Right ventricle myocardium inferior (tissue), 1 donor: ENCODE results near the gene DPF1. TPM values are rescaled to one million over a fixed set of nuclear protein-coding genes. Genes with fewer than 3 reads are reported as not detected.
A peak's percentile ranks its signal among the peaks of the same experiment; 100 is the strongest.

ENCODE experiments used
- ATAC-seq: fragments of 200-7000 bp; cut with Tn5 transposase; one replicate; pipeline ENCODE4 v1.9.1; 2020; ENCODE audit warnings: mild to moderate bottlenecking, moderate library complexity
- DNase-seq: peaks from one replicate; pipeline ENCODE4 v3.0.0; 2021; ENCODE audit errors: missing footprints
- intact Hi-C: fragments of 100-400 bp; cut with DNase I; formaldehyde crosslinking; loops from one replicate; pipeline ENCODE4 v1.11.0; 2022
- total RNA-seq: library from RNA; stranded (reverse); fragmentation: NEBNext Ultra II Directional; extraction: Animal tissue kit (Norgen Biotek cat#: 25700); gene quantifications from one replicate; pipeline ENCODE4 v1.2.1, GENCODE V29; 2021
- donor health status: DM: no; HTN: yes; CAD: no; lungs with severe emphysema.

The DPF1 gene
- total RNA-seq, 1 donor from 2014 or later = 0.11 TPM

GRCh38 chr19:38184815-38185214 lies 39.2 kb downstream of the DPF1 start:
- ATAC-seq (peak; percentile 35), DNase-seq (no peak)
- intact Hi-C loops = loop anchor here (2.0 kb wide), 1 partner anchor 24 kb away; no protein-coding TSS in a partner anchor

DNA sequence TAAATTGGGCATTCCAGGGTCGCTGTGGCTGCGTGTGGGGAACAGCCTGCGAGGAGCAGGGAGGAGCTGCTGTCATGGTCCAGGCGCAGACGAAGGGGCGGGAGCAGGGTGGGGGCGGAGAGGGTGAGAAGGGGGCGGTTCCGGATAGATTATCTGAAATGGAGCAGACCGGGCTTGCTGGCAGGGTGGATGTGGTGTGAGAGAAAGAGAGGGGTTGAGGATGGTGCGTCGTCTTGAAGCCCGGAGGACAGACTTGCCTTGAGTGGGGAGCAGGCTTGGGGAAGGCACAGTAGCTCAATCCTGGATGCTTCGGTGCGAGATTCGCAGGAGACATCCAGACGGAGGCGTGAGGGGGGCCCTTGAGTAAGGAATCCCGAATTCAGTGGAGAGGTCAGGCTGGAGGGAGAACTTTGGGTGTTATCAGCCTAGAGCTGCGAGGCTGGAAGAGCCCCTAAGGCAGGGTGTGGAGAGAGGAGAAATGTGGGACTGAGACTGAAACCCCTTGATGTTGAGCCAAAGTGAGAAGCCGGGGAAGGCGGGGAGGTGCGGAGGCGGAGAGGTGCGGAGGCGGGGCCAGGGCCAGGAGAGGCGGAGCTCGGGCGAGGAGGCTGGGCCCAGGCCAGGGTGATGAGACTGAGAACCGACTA lies 40.6 kb downstream of the DPF1 start:
- intact Hi-C loops = no loop called here
- peak; percentile 75 for ATAC-seq
- no peak for DNase-seq

DNA sequence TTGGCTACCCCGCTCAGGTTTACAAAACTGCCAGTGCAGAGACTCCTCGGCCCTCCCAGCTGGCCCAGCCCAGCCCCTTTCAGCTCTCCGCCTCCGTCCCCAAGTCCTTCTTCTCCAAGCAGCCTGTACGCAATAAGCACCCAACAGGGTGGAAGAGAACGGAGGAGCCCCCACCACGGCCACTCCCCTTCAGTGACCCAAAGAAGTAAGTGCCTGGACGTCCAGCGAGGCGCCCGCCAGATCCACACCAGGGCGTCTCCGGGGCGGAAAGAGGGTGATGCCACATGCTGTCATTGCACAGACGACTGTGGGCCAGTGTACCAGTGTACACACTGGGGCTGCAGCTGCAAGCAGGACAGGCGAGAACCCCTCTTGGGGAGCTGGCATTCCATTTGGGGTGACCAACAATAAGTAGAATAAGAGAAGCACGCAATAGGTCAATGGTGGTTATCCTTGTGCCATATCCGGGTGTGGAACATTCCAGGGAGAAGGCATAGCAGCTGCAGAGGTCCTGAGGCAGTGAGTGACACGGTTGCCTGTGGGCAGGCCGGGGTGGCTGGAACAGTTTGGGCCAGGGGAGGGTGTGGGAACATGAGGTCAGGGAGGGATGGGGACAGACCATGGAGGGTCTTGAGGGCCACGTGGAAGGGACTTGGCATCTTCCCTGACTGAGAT lies 41.3 kb downstream of the DPF1 start:
- DNase-seq = no peak
- no peak for ATAC-seq
- intact Hi-C loops = no loop called here

- DNase-seq (no peak), ATAC-seq (no peak)
- intact Hi-C loops = no loop called here
Observed at GRCh38 chr19:38180071-38180470, 44.0 kb downstream of the DPF1 start.

DNA sequence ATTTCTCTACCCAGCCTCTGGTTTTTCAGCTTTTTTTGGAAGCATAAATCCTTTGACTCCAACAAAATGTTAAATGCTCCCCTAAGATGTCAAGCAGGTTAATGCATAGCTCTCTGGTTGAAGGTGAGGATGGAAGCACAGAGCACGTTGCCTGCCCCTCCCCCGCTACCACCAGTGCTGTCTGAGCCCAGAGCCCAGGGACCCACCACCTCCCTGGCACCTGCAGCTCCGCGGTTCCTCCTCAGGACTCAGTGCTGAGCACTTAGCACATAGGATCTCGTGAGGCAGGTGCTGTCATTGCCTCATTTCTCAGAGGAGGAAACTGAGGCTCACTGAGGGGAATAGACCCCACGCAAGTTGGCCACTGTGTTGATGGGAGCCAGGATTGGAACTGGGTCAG lies 48.6 kb downstream of the DPF1 start:
- DNase-seq (no peak), ATAC-seq (no peak)
- intact Hi-C loops = loop anchor here (10.0 kb wide), 1 partner anchor 81 kb away; no protein-coding TSS in a partner anchor

DNA sequence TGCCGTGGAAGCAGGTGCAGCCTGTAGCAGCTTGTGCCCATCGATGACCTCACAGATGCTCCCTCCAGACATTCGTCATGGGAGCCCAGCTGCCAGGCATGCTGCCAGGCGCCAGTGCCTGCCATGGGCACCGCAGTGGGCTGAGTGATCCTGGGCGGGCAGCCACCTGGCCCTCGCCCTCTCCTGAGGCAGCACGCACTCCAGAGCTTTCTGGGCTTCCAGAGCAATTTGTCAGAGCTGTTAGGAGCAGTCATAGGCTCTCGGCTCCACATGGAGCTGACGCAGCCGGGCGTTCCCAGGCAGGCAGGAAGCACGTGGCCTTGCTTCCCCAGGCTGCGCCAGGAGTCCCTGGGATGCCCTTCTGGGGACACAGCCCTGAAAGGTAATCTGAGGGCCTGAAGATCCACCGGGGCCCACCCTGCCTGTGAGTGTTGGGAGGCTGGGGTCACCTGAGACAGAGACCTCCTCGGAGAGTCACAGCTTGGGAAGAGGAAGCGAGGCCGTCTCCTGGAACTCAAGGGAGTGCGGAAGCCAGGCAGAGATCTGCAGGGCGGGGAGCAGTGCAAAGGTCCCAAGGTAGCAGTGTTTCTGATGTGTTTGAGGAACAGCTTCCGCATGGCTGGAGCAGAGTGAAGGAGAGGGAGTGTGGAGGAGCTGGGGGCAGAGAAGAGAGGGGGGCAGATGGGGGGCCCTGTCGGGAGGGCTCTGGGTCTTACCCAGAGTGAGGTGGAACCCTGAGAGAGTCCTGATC lies 50.6 kb downstream of the DPF1 start:
- ATAC-seq (peak; percentile 96), DNase-seq (peak; percentile 81)
- intact Hi-C loops = loop anchor here (10.0 kb wide), 1 partner anchor 79 kb away; no protein-coding TSS in a partner anchor

GRCh38 chr19:38172001-38172400 lies 52.0 kb downstream of the DPF1 start:
- DNase-seq (no peak), ATAC-seq (no peak)
- intact Hi-C loops = loop anchor here (10.0 kb wide), 1 partner anchor 77 kb away; no protein-coding TSS in a partner anchor

DNA sequence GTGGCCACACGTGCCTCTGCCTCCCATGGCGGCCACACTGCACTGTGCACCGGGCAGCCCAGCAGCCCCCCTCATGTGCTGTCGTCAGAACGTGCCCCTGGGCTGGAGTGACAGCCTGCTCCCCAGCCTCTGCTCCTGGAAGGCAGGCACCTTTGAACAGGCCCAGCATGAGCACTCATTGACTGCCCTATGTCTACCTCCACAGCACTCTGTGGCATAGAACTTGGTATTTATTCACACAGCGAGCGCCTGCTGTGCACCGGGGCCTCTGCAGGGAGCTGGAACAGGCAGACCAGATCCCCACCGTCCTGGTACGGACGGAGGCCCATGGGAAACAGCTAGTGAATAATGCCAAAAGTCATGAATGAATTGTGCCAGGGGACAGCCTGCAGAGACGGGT lies 53.7 kb downstream of the DPF1 start:
- ATAC-seq (no peak), DNase-seq (no peak)
- intact Hi-C loops = loop anchor here (10.0 kb wide), 1 partner anchor 76 kb away; no protein-coding TSS in a partner anchor

DNA sequence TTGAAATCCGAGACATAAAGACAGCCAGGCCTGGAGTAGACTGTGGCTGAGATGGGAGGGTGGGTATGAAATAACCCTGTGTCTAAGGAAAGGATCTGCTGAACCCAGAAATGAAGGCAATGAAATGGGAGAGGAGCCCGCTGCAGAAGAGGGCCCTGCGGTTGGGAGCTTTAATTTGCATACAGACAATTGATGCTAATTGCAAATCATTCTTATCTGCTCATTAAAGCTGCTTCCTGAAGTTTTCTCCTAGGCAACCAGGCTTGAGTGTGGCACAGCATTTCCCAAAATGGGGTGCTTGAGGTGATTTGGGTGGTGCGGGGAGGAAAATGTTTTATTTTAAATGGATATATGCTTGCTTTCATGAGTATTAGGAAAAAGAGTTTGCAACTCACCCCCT lies 55.4 kb downstream of the DPF1 start:
- intact Hi-C loops = no loop called here
- no peak for DNase-seq
- no peak for ATAC-seq

- DNase-seq (no peak), ATAC-seq (no peak)
- intact Hi-C loops = no loop called here
Observed at GRCh38 chr19:38165335-38165734, 58.7 kb downstream of the DPF1 start.

DNA sequence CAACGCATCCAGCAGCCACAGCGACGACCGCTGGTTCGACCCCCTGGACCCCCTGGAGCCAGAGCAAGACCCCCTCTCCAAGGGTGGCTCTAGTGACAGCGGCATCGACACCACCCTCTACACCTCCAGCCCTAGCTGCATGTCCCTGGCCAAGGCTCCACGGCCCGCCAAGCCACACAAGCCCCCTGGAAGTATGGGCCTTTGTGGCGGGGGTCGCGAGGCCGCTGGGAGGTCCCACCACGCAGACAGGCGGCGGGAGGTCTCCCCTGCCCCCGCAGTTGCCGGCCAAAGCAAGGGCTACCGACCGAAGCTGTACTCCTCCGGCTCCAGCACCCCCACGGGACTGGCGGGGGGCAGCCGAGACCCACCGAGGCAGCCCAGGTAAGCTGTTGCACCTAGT lies 59.5 kb downstream of the DPF1 start:
- intact Hi-C loops = no loop called here
- no peak for DNase-seq
- ATAC-seq = no peak

DNA sequence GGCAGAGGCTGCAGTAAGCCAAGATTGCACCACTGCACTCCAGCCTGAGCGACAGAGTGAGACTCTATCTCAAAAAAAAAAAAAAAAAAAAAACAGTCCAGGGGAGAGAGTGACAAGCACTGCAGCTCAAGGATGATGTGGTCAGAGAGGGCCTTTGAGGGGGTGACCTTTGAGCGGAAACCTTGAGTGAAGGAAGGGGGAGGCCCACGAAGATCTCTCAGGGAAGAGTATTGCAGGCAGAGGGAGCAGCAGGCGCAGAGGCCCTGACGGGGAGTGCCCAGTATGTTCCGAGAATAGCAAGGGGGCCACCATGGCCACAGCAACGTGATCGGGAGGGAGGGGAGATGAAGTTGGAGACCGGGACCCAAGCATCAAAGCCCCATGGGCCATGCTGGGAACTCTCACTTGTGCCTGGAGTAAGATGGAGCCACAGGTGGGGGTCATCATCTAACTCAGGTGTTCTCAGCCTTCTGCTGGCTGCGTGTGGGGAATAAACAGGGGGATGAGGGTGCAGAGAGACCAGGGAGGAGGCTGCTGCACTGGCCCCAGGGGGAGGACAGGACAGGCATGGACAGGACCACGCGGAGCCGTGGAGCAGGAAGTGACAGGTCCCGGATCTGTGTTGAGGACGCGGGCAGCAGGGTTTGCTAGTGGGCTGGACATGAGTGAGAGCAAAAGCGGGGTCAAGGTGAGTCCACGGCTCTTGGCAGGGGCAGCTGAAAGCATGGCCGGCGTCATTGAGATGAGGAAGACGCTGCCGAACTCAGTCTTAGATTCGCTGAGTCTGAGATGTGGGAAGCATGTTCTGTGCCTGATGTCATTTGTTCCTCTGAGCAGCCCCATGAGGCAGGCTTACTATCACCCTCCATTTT lies 60.4 kb downstream of the DPF1 start:
- DNase-seq = no peak
- ATAC-seq = no peak
- intact Hi-C loops = no loop called here

- no peak for DNase-seq
- intact Hi-C loops = no loop called here
- ATAC-seq = no peak
Observed at GRCh38 chr19:38162632-38163031, 61.4 kb downstream of the DPF1 start.

DNA sequence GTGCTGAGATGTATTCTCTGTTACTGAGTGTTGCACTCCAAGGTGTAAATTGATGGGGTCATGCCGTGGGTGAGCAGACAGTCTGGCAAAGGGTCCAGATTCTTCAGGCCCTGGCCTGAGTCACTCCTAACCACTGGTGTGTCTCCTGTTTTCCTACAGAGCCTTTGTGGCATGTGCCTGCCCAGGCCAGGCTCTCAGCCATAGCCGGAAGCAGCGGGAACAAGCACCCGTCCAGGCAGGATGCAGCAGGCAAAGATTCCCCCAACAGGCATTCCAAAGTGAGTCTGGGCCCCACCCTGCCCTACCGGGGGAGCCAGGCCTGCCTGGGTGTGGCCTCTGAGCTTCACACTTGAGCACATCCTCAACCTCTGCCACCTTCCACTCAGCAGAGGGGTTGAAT lies 61.9 kb downstream of the DPF1 start:
- ATAC-seq = no peak
- DNase-seq = no peak

More for the DNA sequence above, 61.9 kb downstream of the DPF1 start:
- intact Hi-C loops = no loop called here

Other genes with a start within 250 kb of the DPF1 start
- gene PPP1R14A, start 32.2 kb upstream of the DPF1 start, total RNA-seq = 35.9 TPM
- 9.1 TPM for gene SPINT2, start 40.4 kb upstream of the DPF1 start, total RNA-seq
- 6.7 TPM for gene C19orf33, start 80.0 kb upstream of the DPF1 start, total RNA-seq
- 34.7 TPM for gene YIF1B, start 91.7 kb upstream of the DPF1 start, total RNA-seq
- gene KCNK6, start 95.6 kb upstream of the DPF1 start, total RNA-seq = 7.2 TPM
- gene CATSPERG, start 111.6 kb upstream of the DPF1 start, total RNA-seq = 0.84 TPM
- 280 TPM for gene PSMD8, start 150.3 kb upstream of the DPF1 start, total RNA-seq
- gene GGN, start 163.8 kb upstream of the DPF1 start, total RNA-seq = not detected
- 0.16 TPM for gene SPRED3, start 164.5 kb upstream of the DPF1 start, total RNA-seq
- gene FAM98C, start 178.9 kb upstream of the DPF1 start, total RNA-seq = 15.1 TPM
- gene RASGRP4, start 202.0 kb upstream of the DPF1 start, total RNA-seq = 1.7 TPM
- gene RYR1, start 209.5 kb upstream of the DPF1 start, total RNA-seq = 0.81 TPM